Natural killer cell (primary cell): Measurements from ENCODE around the gene FHL3. TPM values are rescaled to one million over a fixed set of nuclear protein-coding genes. Genes with fewer than 3 reads are reported as not detected.

Source experiments
- ATAC-seq, 3 donors: fragments of 150-1000 bp in 2 of 3; fragments of 200-7000 bp in 1 of 3; cut with Tn5 transposase; 1 replicate in 1 of 3; 2 replicates in 2 of 3; pipeline ENCODE4 v1.10.0; 2021; ENCODE audit warnings: mild to moderate bottlenecking in 2 of 3, moderate library complexity in 2 of 3
- DNase-seq, 2 donors: peaks; one replicate each; pipeline versions ENCODE4 v3.0.0 to v3.0.0-alpha.2; 2013 to 2021; ENCODE audit warnings: mixed read lengths in 1 of 2
- H3K27ac ChIP-seq: one replicate; pipeline ENCODE4 v1.5.1; 2013; ENCODE audit warnings: mild to moderate bottlenecking, low read length
- H3K27me3 ChIP-seq: one replicate; pipeline ENCODE4 v1.6.1; 2013; ENCODE audit warnings: low read length; ENCODE audit not compliant: control insufficient read depth, insufficient read depth
- H3K36me3 ChIP-seq: one replicate; pipeline ENCODE4 v1.6.1; 2013; ENCODE audit warnings: low read length; ENCODE audit not compliant: control insufficient read depth, insufficient read depth
- H3K4me1 ChIP-seq: one replicate; pipeline ENCODE4 v1.6.1; 2013; ENCODE audit warnings: low read length; ENCODE audit not compliant: control insufficient read depth, insufficient read depth
- H3K4me3 ChIP-seq: one replicate; pipeline ENCODE4 v1.5.1; 2013; ENCODE audit warnings: low read length
- H3K9me3 ChIP-seq: one replicate; pipeline ENCODE4 v1.6.1; 2013; ENCODE audit warnings: low read length; ENCODE audit not compliant: control insufficient read depth, insufficient read depth
- H3K27ac Mint-ChIP-seq, 2 donors: one replicate each; pipeline ENCODE4 v1.8.0; 2022; ENCODE audit warnings: mild to moderate bottlenecking in 2 of 2, mixed read lengths in 2 of 2, moderate library complexity in 1 of 2
- H3K27me3 Mint-ChIP-seq, 2 donors: one replicate each; pipeline ENCODE4 v1.8.0; 2022; ENCODE audit warnings: low read depth in 2 of 2, mixed read lengths in 2 of 2
- H3K36me3 Mint-ChIP-seq: one replicate; pipeline ENCODE4 v1.8.0; 2022; ENCODE audit warnings: mixed read lengths
- H3K4me1 Mint-ChIP-seq, 2 donors: one replicate each; pipeline ENCODE4 v1.8.0; 2022; ENCODE audit warnings: mixed read lengths in 2 of 2
- H3K4me3 Mint-ChIP-seq: one replicate; pipeline ENCODE4 v1.8.0; 2022; ENCODE audit warnings: mild to moderate bottlenecking, moderate library complexity, mixed read lengths
- H3K9me3 Mint-ChIP-seq, 2 donors: one replicate each; pipeline ENCODE4 v1.8.0; 2022; ENCODE audit warnings: mixed read lengths in 2 of 2
- WGBS: methylation state at CpG from one replicate; pipeline ENCODE4 v1.1.7; 2013; ENCODE audit warnings: missing lambda C conversion rate; ENCODE audit not compliant: insufficient coverage; 5-methylcytosine and 5-hydroxymethylcytosine counted together
- intact Hi-C: fragments of 100-400 bp; cut with micrococcal nuclease; formaldehyde crosslinking; loops from one replicate; pipeline ENCODE4 v1.14.2; 2022
- total RNA-seq, 4 donors: library from RNA; stranded (reverse); fragments of 120-200 nt in 1 of 4; gene quantifications; one replicate each; pipeline versions ENCODE4 v1.2.3 to v1.2.4, GENCODE V29; 2013 to 2022
- TF ChIP-seq, protein P1 (sequence below): fragments of 200-600 bp; IDR thresholded peaks from one replicate; pipeline ENCODE4 v1.8.0; 2022; ENCODE audit warnings: antibody characterized with exemption

The FHL3 gene
- total RNA-seq, 3 donors from 2014 or later (not counting 1 experiment from before 2014, with no cell fraction given) = 49.3 to 82.6 (median 53.6) TPM

DNA sequence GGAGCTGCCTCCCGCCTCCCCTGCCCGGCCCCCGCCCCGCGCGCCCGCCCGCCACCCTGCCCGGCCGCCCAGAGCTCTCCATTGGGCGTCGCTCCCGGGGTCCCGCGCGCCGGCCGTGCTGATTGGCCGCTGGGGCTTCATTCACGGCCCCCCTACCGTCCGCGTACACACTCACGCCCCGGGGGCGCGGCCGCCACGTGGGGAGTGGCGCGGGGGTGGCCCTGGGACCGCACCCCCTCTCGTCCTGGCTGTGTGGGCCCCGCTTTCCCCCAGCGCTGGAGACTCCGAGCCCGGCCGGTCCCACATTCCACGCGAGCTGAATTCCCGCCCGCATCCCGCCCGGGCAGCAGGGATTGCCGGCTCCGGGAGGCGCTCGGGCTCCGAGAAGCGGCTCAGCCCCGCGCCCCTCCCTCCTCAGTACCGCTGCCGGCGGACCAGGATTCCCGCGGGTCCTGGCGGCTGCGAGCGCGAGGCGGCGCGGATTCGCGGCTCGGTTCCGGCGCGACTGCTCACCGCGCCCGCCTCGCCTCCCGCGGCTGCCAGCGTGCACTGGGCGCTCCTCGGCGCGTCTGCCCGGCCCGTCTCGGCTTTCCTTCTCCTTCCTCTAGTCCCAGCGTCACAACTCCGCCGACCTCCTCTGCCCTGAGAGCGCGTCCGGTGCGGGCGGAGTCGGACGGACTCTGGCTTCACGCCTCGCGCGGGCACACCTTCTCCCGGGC is 41.7 kb upstream of the FHL3 start:
- TF ChIP-seq, protein P1, sequence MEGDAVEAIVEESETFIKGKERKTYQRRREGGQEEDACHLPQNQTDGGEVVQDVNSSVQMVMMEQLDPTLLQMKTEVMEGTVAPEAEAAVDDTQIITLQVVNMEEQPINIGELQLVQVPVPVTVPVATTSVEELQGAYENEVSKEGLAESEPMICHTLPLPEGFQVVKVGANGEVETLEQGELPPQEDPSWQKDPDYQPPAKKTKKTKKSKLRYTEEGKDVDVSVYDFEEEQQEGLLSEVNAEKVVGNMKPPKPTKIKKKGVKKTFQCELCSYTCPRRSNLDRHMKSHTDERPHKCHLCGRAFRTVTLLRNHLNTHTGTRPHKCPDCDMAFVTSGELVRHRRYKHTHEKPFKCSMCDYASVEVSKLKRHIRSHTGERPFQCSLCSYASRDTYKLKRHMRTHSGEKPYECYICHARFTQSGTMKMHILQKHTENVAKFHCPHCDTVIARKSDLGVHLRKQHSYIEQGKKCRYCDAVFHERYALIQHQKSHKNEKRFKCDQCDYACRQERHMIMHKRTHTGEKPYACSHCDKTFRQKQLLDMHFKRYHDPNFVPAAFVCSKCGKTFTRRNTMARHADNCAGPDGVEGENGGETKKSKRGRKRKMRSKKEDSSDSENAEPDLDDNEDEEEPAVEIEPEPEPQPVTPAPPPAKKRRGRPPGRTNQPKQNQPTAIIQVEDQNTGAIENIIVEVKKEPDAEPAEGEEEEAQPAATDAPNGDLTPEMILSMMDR = no peak
- Mint-ChIP-seq H3K27me3 (peaks cover 15 to 29% of the 10 kb centered on the region in 2 donors), H3K9me3 (no peaks in the 10 kb centered on the region), H3K4me1 (peaks cover 9 to 22% of the 10 kb centered on the region in 2 donors), H3K27ac (no peak overlapping the region), H3K4me3 (peak overlapping the region; percentile 86), H3K36me3 (no peaks in the 10 kb centered on the region)
- H3K9me3 ChIP-seq = no peaks in the 10 kb centered on the region
- H3K4me1 ChIP-seq = peaks cover 22% of the 10 kb centered on the region
- DNase-seq (peak; percentile 61 to 79), ATAC-seq (peak; percentile 85 to 87 (median 87))
- under 1% methylated on average over 99 of the region's 99 CpGs for WGBS
- peaks cover 34% of the 10 kb centered on the region for H3K27me3 ChIP-seq
- no peaks in the 10 kb centered on the region for H3K36me3 ChIP-seq
- H3K4me3 ChIP-seq = peak overlapping the region; percentile 31
- no peak overlapping the region for H3K27ac ChIP-seq
- intact Hi-C loops = no loop called here

DNA sequence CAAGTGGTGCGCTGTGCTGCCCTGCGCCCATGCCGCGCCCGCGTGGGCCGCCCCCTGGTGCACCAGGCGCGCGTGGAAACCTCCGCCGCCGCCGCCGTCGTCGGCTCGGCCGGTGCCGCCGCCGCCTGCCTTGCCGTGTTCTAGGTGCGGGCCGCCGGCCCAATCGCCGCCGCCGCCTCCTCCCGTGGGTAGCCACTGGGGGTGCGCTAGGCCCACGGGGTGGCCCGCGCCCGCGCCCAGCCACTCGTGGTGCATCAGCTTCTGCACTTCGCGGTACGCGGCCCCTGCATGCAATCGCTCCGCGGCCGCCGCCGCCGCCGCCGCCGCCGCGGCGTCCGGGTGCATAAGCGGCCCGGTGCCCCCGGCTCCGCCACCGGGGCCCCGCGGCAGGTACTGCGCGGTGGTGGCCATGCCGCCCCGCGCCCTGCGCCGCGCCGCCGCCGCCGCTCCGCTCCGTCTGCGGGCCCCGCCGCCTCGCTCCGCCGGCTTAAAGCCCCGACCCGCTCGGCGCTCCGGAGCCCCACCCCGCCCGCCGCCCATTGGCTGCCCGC is 41.1 kb upstream of the FHL3 start, which contains the start of gene POU3F1:
Gene POU3F1, minus strand, starts transcription at position 461 of the 551 bp plus-strand sequence. Its CDS starts 50 bp downstream, at position 411.
- Mint-ChIP-seq H3K27ac (no peak within 1 kb of the TSS), H3K36me3 (no peaks in the 10 kb centered on the region), H3K9me3 (no peaks in the 10 kb centered on the region), H3K4me1 (peaks cover 9 to 22% of the 10 kb centered on the region in 2 donors), H3K27me3 (peaks cover 21 to 36% of the 10 kb centered on the region in 2 donors), H3K4me3 (peak within 1 kb of the TSS; percentile 86)
- WGBS = under 1% methylated on average over 92 of the region's 92 CpGs
- peaks cover 22% of the 10 kb centered on the region for H3K4me1 ChIP-seq
- DNase-seq (peak in 1 of 2 donors; percentile 45), ATAC-seq (peak; percentile 8 to 23 (median 9))
- intact Hi-C loops = no loop called here
- TF ChIP-seq, protein P1 = no peak
- peaks cover 35% of the 10 kb centered on the region for H3K27me3 ChIP-seq
- H3K36me3 ChIP-seq = no peaks in the 10 kb centered on the region
- no peak within 1 kb of the TSS for H3K27ac ChIP-seq
- peak within 1 kb of the TSS; percentile 31 for H3K4me3 ChIP-seq
- no peaks in the 10 kb centered on the region for H3K9me3 ChIP-seq

DNA sequence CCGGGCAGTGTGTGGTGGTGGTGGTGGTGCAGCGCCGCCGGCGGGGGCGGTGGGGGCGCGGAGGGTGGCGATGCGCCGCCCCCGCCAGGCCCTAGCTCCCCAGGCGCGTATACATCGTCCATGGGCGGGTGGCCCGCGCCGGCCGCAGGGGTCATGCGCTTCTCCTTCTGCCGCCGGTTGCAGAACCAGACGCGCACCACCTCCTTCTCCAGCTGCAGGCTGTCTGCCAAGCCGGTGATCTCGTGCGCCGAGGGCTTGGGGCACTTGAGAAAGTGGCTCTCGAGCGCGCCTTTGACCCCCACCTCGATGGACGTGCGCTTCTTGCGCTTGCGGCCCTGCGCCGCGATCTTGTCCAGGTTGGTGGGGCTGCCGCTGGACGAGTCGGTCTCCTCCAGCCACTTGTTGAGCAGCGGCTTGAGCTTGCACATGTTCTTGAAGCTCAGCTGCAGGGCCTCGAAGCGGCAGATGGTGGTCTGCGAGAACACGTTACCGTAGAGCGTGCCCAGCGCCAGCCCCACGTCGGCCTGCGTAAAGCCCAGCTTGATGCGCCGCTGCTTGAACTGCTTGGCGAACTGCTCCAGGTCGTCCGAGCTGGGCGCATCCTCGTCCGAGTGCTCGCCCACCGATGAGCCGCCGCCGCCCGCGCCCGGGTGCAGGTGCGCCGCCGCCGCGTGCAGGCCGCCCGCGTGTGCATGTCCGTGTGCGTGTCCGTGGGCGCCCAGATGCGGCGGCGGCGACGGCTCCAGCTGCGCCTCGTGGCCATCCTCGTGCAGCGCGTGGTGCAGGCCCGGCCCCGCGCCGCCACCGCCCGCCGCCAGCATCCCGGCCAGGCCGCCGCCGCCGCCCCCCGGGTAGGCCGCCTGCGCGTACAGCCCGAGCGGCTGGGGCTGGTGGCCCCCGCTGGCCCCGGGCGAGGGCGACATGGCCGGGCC is 40.4 kb upstream of the FHL3 start:
- Mint-ChIP-seq H3K4me3 (peak overlapping the region; percentile 53), H3K27me3 (peaks cover 24 to 34% of the 10 kb centered on the region in 2 donors), H3K4me1 (peaks cover 9 to 22% of the 10 kb centered on the region in 2 donors), H3K27ac (no peak overlapping the region), H3K36me3 (no peaks in the 10 kb centered on the region), H3K9me3 (no peaks in the 10 kb centered on the region)
- Histone ChIP-seq H3K27ac (no peak overlapping the region), H3K4me3 (peak overlapping the region; percentile 7), H3K4me1 (peaks cover 22% of the 10 kb centered on the region), H3K27me3 (peaks cover 35% of the 10 kb centered on the region), H3K36me3 (no peaks in the 10 kb centered on the region), H3K9me3 (no peaks in the 10 kb centered on the region)
- WGBS = 5% methylated on average over 115 of the region's 115 CpGs
- peak in 1 of 2 donors; percentile 23 for DNase-seq
- TF ChIP-seq, protein P1 = no peak
- ATAC-seq = no peak
- intact Hi-C loops = no loop called here
